ENCODE measurements around the gene PRELP.
A peak's percentile ranks its signal among the peaks of the same experiment; 100 is the strongest.
"Not testable (repeated sequence)": the region's sequence is repeated elsewhere in the genome, so short reads cannot be mapped to it uniquely, and the experiment has no call there.

The PRELP gene

GRCh38 chr1:203509135-203509534 is 33.5 kb downstream of the PRELP start:
- DNase-seq: no peak

GRCh38 chr1:203511513-203511912 is 35.9 kb downstream of the PRELP start:
- DNase-seq: no peak

- DNase-seq: no peak
These were observed 36.3 kb downstream of the PRELP start for GRCh38 chr1:203511930-203512329.

GRCh38 chr1:203512517-203512847 is 36.9 kb downstream of the PRELP start:
- no peak for DNase-seq

GRCh38 chr1:203512848-203513584 is 37.4 kb downstream of the PRELP start:
- DNase-seq: peak; percentile 41

GRCh38 chr1:203513585-203514031 is 38.0 kb downstream of the PRELP start:
- no peak for DNase-seq

GRCh38 chr1:203516184-203516583 is 40.6 kb downstream of the PRELP start:
- no peak for DNase-seq

- no peak for DNase-seq
These were observed 41.3 kb downstream of the PRELP start for GRCh38 chr1:203516906-203517305.

GRCh38 chr1:203517426-203518110 is 42.0 kb downstream of the PRELP start:
- DNase-seq: no peak

- not testable (repeated sequence) for DNase-seq
These were observed 42.5 kb downstream of the PRELP start for GRCh38 chr1:203518139-203518538.

- DNase-seq: no peak
These were observed 42.9 kb downstream of the PRELP start for GRCh38 chr1:203518541-203518940.

- DNase-seq: no peak
These were observed 43.6 kb downstream of the PRELP start for GRCh38 chr1:203519053-203519840.

GRCh38 chr1:203519896-203520295 is 44.3 kb downstream of the PRELP start:
- DNase-seq: no peak

- DNase-seq: no peak
These were observed 44.7 kb downstream of the PRELP start for GRCh38 chr1:203520315-203520714.

GRCh38 chr1:203521074-203521794 is 45.6 kb downstream of the PRELP start:
- no peak for DNase-seq

- DNase-seq: no peak
These were observed 46.2 kb downstream of the PRELP start for GRCh38 chr1:203521812-203522211.

GRCh38 chr1:203522237-203522636 is 46.6 kb downstream of the PRELP start:
- DNase-seq: no peak

GRCh38 chr1:203523667-203524066 is 48.1 kb downstream of the PRELP start:
- no peak for DNase-seq

GRCh38 chr1:203524152-203524551 is 48.5 kb downstream of the PRELP start:
- DNase-seq: no peak

GRCh38 chr1:203524824-203525223 is 49.2 kb downstream of the PRELP start:
- no peak for DNase-seq

GRCh38 chr1:203525685-203526084 is 50.1 kb downstream of the PRELP start:
- DNase-seq: no peak

- no peak for DNase-seq
These were observed 50.5 kb downstream of the PRELP start for GRCh38 chr1:203526130-203526529.

- DNase-seq: no peak
These were observed 51.0 kb downstream of the PRELP start for GRCh38 chr1:203526572-203526971.
